WI38 (cell line): ENCODE results near the gene PRDM16.

Experiments used
- H3K4me3 ChIP-seq: 2 replicates; pipeline ENCODE4 v1.5.1; 2011; ENCODE audit warnings: low read depth, mild to moderate bottlenecking, control low read depth, low read length
- CTCF ChIP-seq: IDR thresholded peaks from 2 replicates; pipeline ENCODE4 v1.5.1; 2012; ENCODE audit warnings: low read depth, mild to moderate bottlenecking, control low read depth, low read length

PRDM16 gene

GRCh38 chr1:3068564-3069431 is at the start of gene PRDM16:
PRDM16 (plus strand) TSS chr1:3069203; CDS start chr1:3069260, 57 bp downstream.
- H3K4me3 ChIP-seq, result peak within 1 kb of the TSS; percentile 57

GRCh38 chr1:3019516-3020051 is 49.4 kb upstream of the PRDM16 start:
- TF ChIP-seq CTCF, result no peak
- H3K4me3 ChIP-seq, result no peak overlapping the region

More at GRCh38 chr1:3068564-3069431, at the start of gene PRDM16:
- no peak for TF ChIP-seq CTCF

- TF ChIP-seq CTCF, result no peak
- H3K4me3 ChIP-seq, result no peak overlapping the region
Observed at GRCh38 chr1:3020263-3020909, 48.6 kb upstream of the PRDM16 start.

- no peak within 1 kb of the TSS for H3K4me3 ChIP-seq
- TF ChIP-seq CTCF, result no peak
Observed at GRCh38 chr1:3021233-3021671, 47.8 kb upstream of the PRDM16 start, which contains the start of gene ACTRT2. ACTRT2 (plus strand) TSS chr1:3021467; CDS start chr1:3021687, 220 bp downstream.

- no peak overlapping the region for H3K4me3 ChIP-seq
- TF ChIP-seq CTCF, result no peak
Observed at GRCh38 chr1:3021801-3022401, 47.1 kb upstream of the PRDM16 start.

GRCh38 chr1:3022511-3022973 is 46.5 kb upstream of the PRDM16 start:
- no peak for TF ChIP-seq CTCF
- no peak overlapping the region for H3K4me3 ChIP-seq
